ENCODE measurements around the gene CCDC57. TPM values are rescaled to one million over a fixed set of nuclear protein-coding genes. Genes with fewer than 3 reads are reported as not detected.
A peak's percentile ranks its signal among the peaks of the same experiment; 100 is the strongest.

The CCDC57 gene
- total and polyA plus RNA-seq, 9 of the 15 experiments (the other 6 are each of a cell fraction or from before 2014, with no cell fraction given), result 0.83 to 36.2 (median 13.6) TPM

DNA sequence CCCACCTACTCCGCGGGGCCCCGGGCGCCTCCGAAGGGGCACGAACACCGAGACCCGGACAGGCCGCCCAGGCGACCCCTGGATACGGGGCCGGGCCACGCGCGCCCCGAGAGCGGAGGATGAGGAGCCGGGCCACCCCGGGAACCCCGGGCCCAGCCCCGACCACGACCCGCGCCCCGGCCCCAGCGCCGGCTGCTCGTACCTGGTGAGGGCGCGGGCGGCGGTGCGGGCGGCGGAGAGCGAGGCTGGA, 114.8 kb downstream of the CCDC57 start (continued):
- TF ChIP-seq ETS2 (tag; IDR thresholded peaks at IDR 0.05; ENCODE audit: borderline replicate concordance, poor library complexity, severe bottlenecking) (no peak), CAMTA2 (CRISPR knock-in tag; conservative IDR thresholded peaks at IDR 0.05) (no peak), HNRNPUL1 (IDR thresholded peaks at IDR 0.05; ENCODE audit: low read length) (no peak), ZNF436 (CRISPR knock-in tag; IDR thresholded peaks at IDR 0.05) (no peak), NFIC (IDR thresholded peaks at IDR 0.05) (no peak), NFIX (CRISPR knock-in tag; IDR thresholded peaks at IDR 0.05; ENCODE audit: low read depth) (no peak), NONO (IDR thresholded peaks at IDR 0.05; ENCODE audit: low read depth in 2 of 2, low read length in 1 of 2) (peak; percentile 85 to 100; a peak in 2 of 4 replicates), MEF2A (IDR thresholded peaks at IDR 0.05; ENCODE audit: control insufficient read depth, low read depth, low read length) (no peak), GATAD2B (IDR thresholded peaks at IDR 0.05; ENCODE audit: borderline replicate concordance) (peak; percentile 11; the same call in 1 of the 2 replicates), RBM25 (IDR thresholded peaks at IDR 0.05; ENCODE audit: low read depth, low read length, severe bottlenecking) (no peak), JUNB (CRISPR knock-in tag; conservative IDR thresholded peaks at IDR 0.05) (0 out of 2 replicates have a peak, but pooled peaks have one; percentile 6), ZC3H4 (CRISPR knock-in tag; IDR thresholded peaks at IDR 0.05; ENCODE audit: borderline replicate concordance) (0 out of 2 replicates have a peak, but pooled peaks have one; percentile 10), ZFPM2 (CRISPR knock-in tag; IDR thresholded peaks at IDR 0.05) (no peak), TBL1XR1 (IDR thresholded peaks at IDR 0.05; ENCODE audit: low read length in 2 of 2) (no peak), HDAC1 (IDR thresholded peaks at IDR 0.05) (no peak), MCM5 (IDR thresholded peaks at IDR 0.05; ENCODE audit: low read depth) (no peak), NR2C1 (IDR thresholded peaks at IDR 0.05) (no peak), NR2C1 (tag; IDR thresholded peaks at IDR 0.05) (no peak)
- TF ChIP-seq, protein P1, sequence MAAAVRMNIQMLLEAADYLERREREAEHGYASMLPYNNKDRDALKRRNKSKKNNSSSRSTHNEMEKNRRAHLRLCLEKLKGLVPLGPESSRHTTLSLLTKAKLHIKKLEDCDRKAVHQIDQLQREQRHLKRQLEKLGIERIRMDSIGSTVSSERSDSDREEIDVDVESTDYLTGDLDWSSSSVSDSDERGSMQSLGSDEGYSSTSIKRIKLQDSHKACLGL (CRISPR knock-in tag; IDR thresholded peaks at IDR 0.05; ENCODE audit: borderline replicate concordance, poor library complexity, severe bottlenecking), result no peak
- TF ChIP-seq, protein P2, sequence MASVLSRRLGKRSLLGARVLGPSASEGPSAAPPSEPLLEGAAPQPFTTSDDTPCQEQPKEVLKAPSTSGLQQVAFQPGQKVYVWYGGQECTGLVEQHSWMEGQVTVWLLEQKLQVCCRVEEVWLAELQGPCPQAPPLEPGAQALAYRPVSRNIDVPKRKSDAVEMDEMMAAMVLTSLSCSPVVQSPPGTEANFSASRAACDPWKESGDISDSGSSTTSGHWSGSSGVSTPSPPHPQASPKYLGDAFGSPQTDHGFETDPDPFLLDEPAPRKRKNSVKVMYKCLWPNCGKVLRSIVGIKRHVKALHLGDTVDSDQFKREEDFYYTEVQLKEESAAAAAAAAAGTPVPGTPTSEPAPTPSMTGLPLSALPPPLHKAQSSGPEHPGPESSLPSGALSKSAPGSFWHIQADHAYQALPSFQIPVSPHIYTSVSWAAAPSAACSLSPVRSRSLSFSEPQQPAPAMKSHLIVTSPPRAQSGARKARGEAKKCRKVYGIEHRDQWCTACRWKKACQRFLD (CRISPR knock-in tag; IDR thresholded peaks at IDR 0.05), result no peak
- TF ChIP-seq, protein P3, sequence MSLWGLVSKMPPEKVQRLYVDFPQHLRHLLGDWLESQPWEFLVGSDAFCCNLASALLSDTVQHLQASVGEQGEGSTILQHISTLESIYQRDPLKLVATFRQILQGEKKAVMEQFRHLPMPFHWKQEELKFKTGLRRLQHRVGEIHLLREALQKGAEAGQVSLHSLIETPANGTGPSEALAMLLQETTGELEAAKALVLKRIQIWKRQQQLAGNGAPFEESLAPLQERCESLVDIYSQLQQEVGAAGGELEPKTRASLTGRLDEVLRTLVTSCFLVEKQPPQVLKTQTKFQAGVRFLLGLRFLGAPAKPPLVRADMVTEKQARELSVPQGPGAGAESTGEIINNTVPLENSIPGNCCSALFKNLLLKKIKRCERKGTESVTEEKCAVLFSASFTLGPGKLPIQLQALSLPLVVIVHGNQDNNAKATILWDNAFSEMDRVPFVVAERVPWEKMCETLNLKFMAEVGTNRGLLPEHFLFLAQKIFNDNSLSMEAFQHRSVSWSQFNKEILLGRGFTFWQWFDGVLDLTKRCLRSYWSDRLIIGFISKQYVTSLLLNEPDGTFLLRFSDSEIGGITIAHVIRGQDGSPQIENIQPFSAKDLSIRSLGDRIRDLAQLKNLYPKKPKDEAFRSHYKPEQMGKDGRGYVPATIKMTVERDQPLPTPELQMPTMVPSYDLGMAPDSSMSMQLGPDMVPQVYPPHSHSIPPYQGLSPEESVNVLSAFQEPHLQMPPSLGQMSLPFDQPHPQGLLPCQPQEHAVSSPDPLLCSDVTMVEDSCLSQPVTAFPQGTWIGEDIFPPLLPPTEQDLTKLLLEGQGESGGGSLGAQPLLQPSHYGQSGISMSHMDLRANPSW (CRISPR knock-in tag; IDR thresholded peaks at IDR 0.05), result 0 out of 2 replicates have a peak, but pooled peaks have one; percentile 80
- TF ChIP-seq, protein P4, sequence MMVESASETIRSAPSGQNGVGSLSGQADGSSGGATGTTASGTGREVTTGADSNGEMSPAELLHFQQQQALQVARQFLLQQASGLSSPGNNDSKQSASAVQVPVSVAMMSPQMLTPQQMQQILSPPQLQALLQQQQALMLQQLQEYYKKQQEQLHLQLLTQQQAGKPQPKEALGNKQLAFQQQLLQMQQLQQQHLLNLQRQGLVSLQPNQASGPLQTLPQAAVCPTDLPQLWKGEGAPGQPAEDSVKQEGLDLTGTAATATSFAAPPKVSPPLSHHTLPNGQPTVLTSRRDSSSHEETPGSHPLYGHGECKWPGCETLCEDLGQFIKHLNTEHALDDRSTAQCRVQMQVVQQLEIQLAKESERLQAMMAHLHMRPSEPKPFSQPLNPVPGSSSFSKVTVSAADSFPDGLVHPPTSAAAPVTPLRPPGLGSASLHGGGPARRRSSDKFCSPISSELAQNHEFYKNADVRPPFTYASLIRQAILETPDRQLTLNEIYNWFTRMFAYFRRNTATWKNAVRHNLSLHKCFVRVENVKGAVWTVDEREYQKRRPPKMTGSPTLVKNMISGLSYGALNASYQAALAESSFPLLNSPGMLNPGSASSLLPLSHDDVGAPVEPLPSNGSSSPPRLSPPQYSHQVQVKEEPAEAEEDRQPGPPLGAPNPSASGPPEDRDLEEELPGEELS (CRISPR knock-in tag; IDR thresholded peaks at IDR 0.05; ENCODE audit: borderline replicate concordance), result no peak
